HEK293 (cell line): ENCODE data around the gene UBL5.

Experiments
- CTCF ChIA-PET: fragments of 350-600 bp; formaldehyde crosslinking; extraction: SDS; loops from one replicate; lab custom pipeline; 2021; ENCODE audit warnings: antibody characterized with exemption; lab: Yijun Ruan, JAX
- POLR2A ChIA-PET: fragments of 300-600 bp; formaldehyde crosslinking; extraction: SDS; loops from one replicate; lab custom pipeline; 2020; ENCODE audit warnings: antibody characterized with exemption, inconsistent platforms; lab: Yijun Ruan, JAX
- H3K27ac ChIP-seq: fragments of 200-500 bp; sonication (Bioruptor generic); 2 replicates; pipeline ENCODE4 v1.5.1; 2014; ENCODE audit warnings: low read depth, low read length, control low read depth, inconsistent platforms; ENCODE audit errors: extremely low read depth
- H3K36me3 ChIP-seq, 2 experiments: fragments of 200-500 bp in 1 of 2; sonication (Bioruptor generic) in 1 of 2; 1 replicate in 1 of 2; 2 replicates in 1 of 2; pipeline ENCODE4 v1.5.1; 2014 to 2017; ENCODE audit warnings: inconsistent platforms in 2 of 2, low read length in 2 of 2; ENCODE audit not compliant: control insufficient read depth in 2 of 2, insufficient read depth in 1 of 2
- H3K4me1 ChIP-seq: fragments of 200-500 bp; sonication (Bioruptor generic); 2 replicates; pipeline ENCODE4 v1.5.1; 2014; ENCODE audit warnings: mild to moderate bottlenecking, low read length, inconsistent platforms; ENCODE audit not compliant: control insufficient read depth, insufficient read depth
- H3K4me3 ChIP-seq: 2 replicates; pipeline ENCODE4 v1.5.1; 2011; ENCODE audit warnings: low read depth, mild to moderate bottlenecking, control low read depth, low read length, moderate library complexity
- H3K9me3 ChIP-seq: fragments of 200-500 bp; sonication (Bioruptor generic); 2 replicates; pipeline ENCODE4 v1.5.1; 2014; ENCODE audit warnings: low read depth, low read length, inconsistent platforms; ENCODE audit not compliant: control insufficient read depth, insufficient read depth
- BCL11A ChIP-seq: fragments of 450-650 bp; formaldehyde crosslinking; IDR thresholded peaks from 2 replicates; pipeline ENCODE4 v1.5.1; 2016; ENCODE audit warnings: low read depth, missing biosample characterization, missing genetic modification characterization
- BCL11B ChIP-seq: fragments of 450-650 bp; formaldehyde crosslinking; IDR thresholded peaks from 2 replicates; pipeline ENCODE4 v1.5.1; 2016; ENCODE audit warnings: low read depth, missing biosample characterization, missing genetic modification characterization
- EGR2 ChIP-seq: fragments of 450-650 bp; formaldehyde crosslinking; IDR thresholded peaks from 2 replicates; pipeline ENCODE4 v1.5.1; 2016; ENCODE audit warnings: low read depth, missing biosample characterization, missing genetic modification characterization
- MZF1 ChIP-seq: fragments of 450-650 bp; formaldehyde crosslinking; IDR thresholded peaks from 2 replicates; pipeline ENCODE4 v1.5.1; 2017; ENCODE audit warnings: missing biosample characterization, missing genetic modification characterization, borderline replicate concordance
- ZEB2 ChIP-seq: fragments of 450-650 bp; formaldehyde crosslinking; IDR thresholded peaks from 2 replicates; pipeline ENCODE4 v1.5.1; 2016; ENCODE audit warnings: missing biosample characterization, missing genetic modification characterization
- ZFHX2 ChIP-seq: fragments of 450-650 bp; formaldehyde crosslinking; conservative IDR thresholded peaks from 2 replicates; pipeline ENCODE4 v1.5.1; 2016; ENCODE audit warnings: missing biosample characterization, missing genetic modification characterization
- ZNF140 ChIP-seq: fragments of 450-650 bp; formaldehyde crosslinking; IDR thresholded peaks from 2 replicates; pipeline ENCODE4 v1.5.1; 2016; ENCODE audit warnings: missing biosample characterization, missing genetic modification characterization
- ZNF19 ChIP-seq: fragments of 450-650 bp; formaldehyde crosslinking; IDR thresholded peaks from 2 replicates; pipeline ENCODE4; 2016; ENCODE audit warnings: missing biosample characterization, missing genetic modification characterization, low read depth
- ZNF2 ChIP-seq: fragments of 450-650 bp; formaldehyde crosslinking; IDR thresholded peaks from 2 replicates; pipeline ENCODE4 v1.5.1; 2016; ENCODE audit warnings: missing biosample characterization, missing genetic modification characterization
- ZNF423 ChIP-seq: fragments of 450-650 bp; formaldehyde crosslinking; IDR thresholded peaks from 2 replicates; pipeline ENCODE4 v1.5.1; 2016; ENCODE audit warnings: missing biosample characterization, missing genetic modification characterization
- ZNF600 ChIP-seq: fragments of 450-650 bp; formaldehyde crosslinking; IDR thresholded peaks from 2 replicates; pipeline ENCODE4 v1.5.1; 2016; ENCODE audit warnings: missing biosample characterization, missing genetic modification characterization
- ZNF768 ChIP-seq: fragments of 450-650 bp; formaldehyde crosslinking; IDR thresholded peaks from 2 replicates; pipeline ENCODE4 v1.5.1; 2018; ENCODE audit warnings: missing biosample characterization, mild to moderate bottlenecking, missing genetic modification characterization
- TF ChIP-seq, protein P1 (sequence below): fragments of 450-650 bp; formaldehyde crosslinking; optimal IDR thresholded peaks from 2 replicates; pipeline ENCODE3; 2016; ENCODE audit warnings: missing biosample characterization, mild to moderate bottlenecking, missing genetic modification characterization

The UBL5 gene

DNA sequence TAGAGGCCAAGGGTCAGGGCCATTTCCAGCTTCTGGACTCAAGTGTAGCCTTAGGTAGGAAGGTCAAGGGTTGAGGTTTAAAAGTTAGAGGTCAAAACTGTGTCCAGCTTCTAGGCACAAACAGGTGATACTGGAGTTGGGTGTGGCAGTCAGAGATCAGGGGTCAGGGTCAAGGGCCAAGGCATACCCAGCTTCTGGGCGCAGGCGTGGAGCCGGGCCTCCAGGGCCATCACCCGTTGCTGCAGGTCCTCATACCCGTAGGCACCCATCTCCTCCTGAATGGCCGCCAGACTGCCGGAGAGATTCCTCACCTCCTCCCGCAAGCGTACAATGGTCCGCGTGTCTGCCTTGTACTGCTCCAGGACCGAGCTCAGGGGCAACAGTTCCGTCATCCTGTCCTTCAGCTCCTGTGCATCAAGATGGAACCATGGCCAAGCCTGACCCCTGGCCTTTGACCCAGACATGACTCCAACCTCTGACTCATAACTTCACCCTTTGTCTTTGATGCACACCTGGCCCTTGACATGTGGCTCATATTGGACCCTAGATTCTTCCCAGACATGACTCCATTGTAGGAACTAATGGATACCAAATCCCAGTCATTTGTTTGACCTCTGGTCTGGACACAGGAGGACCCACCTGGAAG is 29.5 kb downstream of the UBL5 start:
- POLR2A ChIA-PET = no interaction called here
- Histone ChIP-seq H3K9me3 (no peaks in the 10 kb centered on the region), H3K36me3 (peaks cover 0 to 4% of the 10 kb centered on the region in 2 experiments; a peak in 1 of 3 replicates), H3K27ac (no peak overlapping the region), H3K4me1 (no peaks in the 10 kb centered on the region), H3K4me3 (no peak overlapping the region)
- CTCF ChIA-PET = no interaction called here
- TF ChIP-seq BCL11B (tag by site-specific recombination) = 0 out of 2 replicates have a peak, but pooled peaks have one; percentile 53
- no peak for TF ChIP-seq ZNF2 (tag by site-specific recombination)
- no peak for TF ChIP-seq MZF1
- TF ChIP-seq ZNF600 (tag by site-specific recombination) = no peak
- no peak for TF ChIP-seq ZNF19 (tag by site-specific recombination)
- no peak for TF ChIP-seq EGR2 (tag by site-specific recombination)
- peak; percentile 32; the same call in 1 of the 2 replicates for TF ChIP-seq BCL11A (tag by site-specific recombination)
- TF ChIP-seq, protein P1, sequence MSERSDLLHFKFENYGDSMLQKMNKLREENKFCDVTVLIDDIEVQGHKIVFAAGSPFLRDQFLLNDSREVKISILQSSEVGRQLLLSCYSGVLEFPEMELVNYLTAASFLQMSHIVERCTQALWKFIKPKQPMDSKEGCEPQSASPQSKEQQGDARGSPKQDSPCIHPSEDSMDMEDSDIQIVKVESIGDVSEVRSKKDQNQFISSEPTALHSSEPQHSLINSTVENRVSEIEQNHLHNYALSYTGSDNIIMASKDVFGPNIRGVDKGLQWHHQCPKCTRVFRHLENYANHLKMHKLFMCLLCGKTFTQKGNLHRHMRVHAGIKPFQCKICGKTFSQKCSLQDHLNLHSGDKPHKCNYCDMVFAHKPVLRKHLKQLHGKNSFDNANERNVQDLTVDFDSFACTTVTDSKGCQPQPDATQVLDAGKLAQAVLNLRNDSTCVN (tag by site-specific recombination) = no peak
- TF ChIP-seq ZNF423 (tag by site-specific recombination) = no peak

GRCh38 chr19:9857920-9858746 is 30.4 kb downstream of the UBL5 start:
- ChIA-PET POLR2A (interaction anchor here (0.5 to 0.6 kb wide), 2 partner anchors 13 to 24 kb away, joined by 3 to 4 read pairs; no protein-coding TSS in a partner anchor), CTCF (interaction anchor here (0.6 kb wide), 1 partner anchor 210 kb away, joined by 3 read pairs; no protein-coding TSS in a partner anchor)
- H3K4me1 ChIP-seq = no peaks in the 10 kb centered on the region
- H3K9me3 ChIP-seq = no peaks in the 10 kb centered on the region
- no peak overlapping the region for H3K27ac ChIP-seq
- TF ChIP-seq ZFHX2 (tag by site-specific recombination) (peak; percentile 96), EGR2 (tag by site-specific recombination) (peak; percentile 98), ZNF768 (tag by site-specific recombination) (no peak)
- no peak overlapping the region for H3K4me3 ChIP-seq
- H3K36me3 ChIP-seq = peaks cover 0 to 4% of the 10 kb centered on the region in 2 experiments; a peak in 1 of 3 replicates

- H3K4me1 ChIP-seq = no peaks in the 10 kb centered on the region
- ChIA-PET CTCF (interaction anchor here (0.6 kb wide), 1 partner anchor 211 kb away, joined by 3 read pairs; no protein-coding TSS in a partner anchor), POLR2A (interaction anchor here (0.5 kb wide), 1 partner anchor 23 kb away, joined by 4 read pairs; no protein-coding TSS in a partner anchor)
- H3K27ac ChIP-seq = no peak overlapping the region
- H3K36me3 ChIP-seq = peaks cover 0 to 4% of the 10 kb centered on the region in 2 experiments; a peak in 1 of 3 replicates
- TF ChIP-seq ZNF140 (tag by site-specific recombination) = no peak
- TF ChIP-seq, protein P1 (tag by site-specific recombination) = no peak
- peak; percentile 100 for TF ChIP-seq ZEB2 (tag by site-specific recombination)
- no peaks in the 10 kb centered on the region for H3K9me3 ChIP-seq
- no peak overlapping the region for H3K4me3 ChIP-seq
Observed at GRCh38 chr19:9858766-9859165, 31.0 kb downstream of the UBL5 start.
